ENCODE measurements around the gene DNAJB8. TPM values are rescaled to one million over a fixed set of nuclear protein-coding genes. Genes with fewer than 3 reads are reported as not detected.

Gene DNAJB8
- total and polyA plus RNA-seq, 9 of the 15 experiments (the other 6 are each of a cell fraction or from before 2014, with no cell fraction given), result not detected

- TF ChIP-seq HBP1 (CRISPR knock-in tag; IDR thresholded peaks at IDR 0.05) (no peak), ZNF224 (CRISPR knock-in tag; IDR thresholded peaks at IDR 0.05) (no peak), TAF1 (IDR thresholded peaks at IDR 0.05; ENCODE audit: control insufficient read depth, extremely low read depth, insufficient read depth, low read length, severe bottlenecking) (peak; percentile 72), HIVEP1 (CRISPR knock-in tag; IDR thresholded peaks at IDR 0.05) (no peak), BRF2 (IDR thresholded peaks at IDR 0.05; ENCODE audit: borderline replicate concordance, insufficient read depth, insufficient read length) (no peak), RFX7 (CRISPR knock-in tag; IDR thresholded peaks at IDR 0.05) (no peak), ZNF766 (CRISPR knock-in tag; conservative IDR thresholded peaks at IDR 0.05) (no peak), TRIM25 (IDR thresholded peaks at IDR 0.05; ENCODE audit: borderline replicate concordance) (no peak), ZNF445 (CRISPR knock-in tag; IDR thresholded peaks at IDR 0.05; ENCODE audit: low read depth) (no peak), ASH1L (IDR thresholded peaks at IDR 0.05; ENCODE audit: borderline replicate concordance, low read depth, partially characterized antibody) (peak; percentile 44), CBX8 (IDR thresholded peaks at IDR 0.05; ENCODE audit: borderline replicate concordance, extremely low read depth, low read depth, low read length, poor library complexity, severe bottlenecking) (no peak), MEIS2 (IDR thresholded peaks at IDR 0.05; ENCODE audit: partially characterized antibody) (no peak), TSC22D4 (tag; IDR thresholded peaks at IDR 0.05) (no peak), FOXK2 (conservative IDR thresholded peaks at IDR 0.05 in 1 of 2, IDR thresholded peaks at IDR 0.05 in 1 of 2; ENCODE audit: low read depth in 2 of 2) (no peak), ZNF778 (CRISPR knock-in tag; IDR thresholded peaks at IDR 0.05) (no peak), NCOA2 (IDR thresholded peaks at IDR 0.05; ENCODE audit: partially characterized antibody in 2 of 2) (no peak), EWSR1 (IDR thresholded peaks at IDR 0.05; ENCODE audit: borderline replicate concordance, low read depth, partially characterized antibody) (no peak), ELF4 (CRISPR knock-in tag; IDR thresholded peaks at IDR 0.05) (no peak), ZFP1 (CRISPR knock-in tag; IDR thresholded peaks at IDR 0.05) (no peak), ZNF57 (CRISPR knock-in tag; IDR thresholded peaks at IDR 0.05) (no peak)
Measured at GRCh38 chr3:128487813-128488635, 21.3 kb upstream of the DNAJB8 start (continued).

Measured in K562 (cell line).